Stimulated activated CD4-positive, alpha-beta T cell treated with anti-CD3 and anti-CD28 coated beads, Interleukin-1b, Interleukin-23, amount 100 ng/mL, for 48 hours (primary cell): Measurements from ENCODE around the gene GRIK1.

ENCODE experiments used
- DNase-seq: peaks from one replicate; pipeline ENCODE4 v3.0.0-alpha.2; 2020

Gene GRIK1

DNA sequence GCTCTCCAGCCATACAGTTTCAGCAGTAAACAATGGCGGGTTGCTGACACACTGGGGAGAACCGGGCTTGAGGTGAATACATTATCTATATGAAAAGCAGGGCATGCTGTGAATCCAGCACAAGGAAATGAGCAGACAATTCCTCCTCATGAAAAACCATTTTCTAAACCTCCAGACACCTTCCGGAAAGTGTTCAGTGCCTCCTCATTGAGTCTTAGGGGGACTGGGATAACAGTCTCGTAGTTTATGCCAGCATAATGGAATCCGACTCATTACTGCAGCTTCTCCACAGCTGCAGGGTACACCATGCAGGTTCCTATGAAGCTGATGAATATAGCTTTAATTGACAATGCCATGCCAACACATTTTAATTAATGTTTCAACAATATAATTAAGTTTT, 356.9 kb downstream of the GRIK1 start:
- no peak for DNase-seq

DNA sequence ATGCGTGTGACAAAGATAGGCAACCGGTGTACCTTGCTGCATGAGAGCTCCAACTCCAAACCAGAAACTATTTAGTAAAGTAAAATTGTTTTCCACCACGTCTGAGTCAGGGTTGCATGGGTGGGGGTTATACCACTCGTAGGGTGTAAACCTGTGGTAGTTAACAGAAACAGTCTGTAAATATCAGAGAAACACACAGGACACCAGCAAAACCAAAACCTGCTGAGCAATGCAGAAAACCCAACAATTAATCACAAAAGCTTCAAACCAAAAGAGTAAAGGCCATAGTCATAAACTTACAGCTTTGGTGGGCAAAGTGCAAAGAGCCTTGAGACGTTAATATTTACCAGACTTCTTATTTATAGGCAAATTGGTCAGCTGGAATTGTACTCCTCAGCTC, 358.4 kb downstream of the GRIK1 start:
- no peak for DNase-seq

DNA sequence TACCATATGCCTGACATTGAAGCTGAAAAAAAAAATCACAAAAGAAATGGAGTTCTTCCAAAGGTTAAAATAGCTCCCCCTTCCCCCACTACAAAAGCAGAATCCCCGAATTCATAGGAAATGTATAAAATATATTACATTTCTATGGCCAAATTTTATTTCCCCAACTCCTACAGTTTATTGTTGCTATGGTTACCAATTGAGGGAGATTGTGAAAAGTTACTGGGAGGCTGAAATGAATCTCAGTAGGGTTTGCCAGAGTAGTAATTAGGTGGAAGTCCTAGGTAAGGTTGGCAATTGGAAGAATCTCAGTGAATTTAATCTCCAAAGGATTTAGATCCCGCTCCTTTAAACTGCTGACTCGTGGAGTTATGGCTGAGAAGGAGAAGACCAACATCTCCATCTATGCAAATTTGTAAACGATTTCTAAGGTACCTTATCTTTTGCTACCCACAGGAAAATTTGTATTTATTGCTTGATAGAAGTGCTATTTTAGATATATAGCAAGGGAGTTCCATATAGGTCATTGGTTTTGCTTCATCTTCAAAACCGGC, 359.0 kb downstream of the GRIK1 start:
- DNase-seq = no peak

DNA sequence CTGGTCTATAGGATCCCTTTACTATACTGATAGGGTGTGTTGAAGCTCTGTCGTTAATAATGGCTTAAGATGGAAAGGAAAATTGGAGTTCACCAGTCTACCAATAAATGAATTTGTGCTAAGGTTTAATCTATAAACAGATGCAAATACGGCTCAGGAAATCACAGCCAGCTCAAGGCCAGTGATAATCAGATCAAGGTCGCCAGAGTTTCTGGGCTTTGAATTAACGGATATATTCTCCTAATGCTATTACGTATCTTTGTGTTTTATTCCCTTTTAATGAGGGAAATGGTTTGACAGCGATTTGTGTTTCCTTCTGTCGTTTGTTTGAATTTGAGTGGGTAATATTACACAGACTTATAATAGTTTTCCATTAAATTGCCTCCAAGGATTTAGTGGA, 361.5 kb downstream of the GRIK1 start:
- no peak for DNase-seq

DNA sequence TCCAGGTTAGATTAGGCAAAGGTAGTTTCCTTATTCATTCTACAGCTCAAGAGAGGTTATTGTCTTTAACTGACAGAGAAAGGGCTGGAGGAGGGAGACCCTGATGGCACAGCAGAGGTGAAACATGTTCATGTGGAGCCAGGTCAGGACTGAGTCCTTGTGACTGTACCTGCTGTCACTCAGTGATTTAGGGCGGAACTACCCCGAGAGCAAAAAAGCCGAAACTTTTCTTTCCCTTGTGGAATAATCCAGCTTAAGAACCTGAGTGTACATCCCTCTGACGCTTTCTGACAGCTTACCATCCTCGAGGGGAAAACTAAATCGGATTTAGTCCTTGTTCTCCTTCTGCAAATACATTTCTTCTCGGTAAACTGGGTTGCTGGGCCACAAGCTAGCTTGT, 367.8 kb downstream of the GRIK1 start:
- no peak for DNase-seq

GRCh38 chr21:29568020-29568697, 371.6 kb downstream of the GRIK1 start:
- no peak for DNase-seq

GRCh38 chr21:29557931-29558725, 381.7 kb downstream of the GRIK1 start:
- DNase-seq = no peak

DNA sequence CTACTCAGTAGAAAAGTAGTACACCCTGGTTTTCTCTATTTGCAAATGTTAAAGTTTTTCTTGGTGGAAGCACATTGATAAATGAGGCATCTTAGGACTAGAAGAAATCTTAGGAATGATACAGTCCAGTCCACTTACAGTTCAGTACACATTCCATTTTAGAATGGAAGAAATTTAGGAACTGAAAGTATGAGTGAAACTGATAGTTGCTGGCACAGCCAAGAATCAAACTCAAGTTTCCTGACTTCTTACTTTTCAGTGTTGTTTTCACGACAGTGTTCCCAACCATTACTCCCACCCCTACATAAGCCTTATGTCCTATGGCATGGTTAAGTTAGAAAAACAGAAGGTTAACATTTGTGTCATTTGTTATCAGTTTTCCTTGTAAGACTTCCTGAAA, 382.6 kb downstream of the GRIK1 start:
- DNase-seq = no peak

DNA sequence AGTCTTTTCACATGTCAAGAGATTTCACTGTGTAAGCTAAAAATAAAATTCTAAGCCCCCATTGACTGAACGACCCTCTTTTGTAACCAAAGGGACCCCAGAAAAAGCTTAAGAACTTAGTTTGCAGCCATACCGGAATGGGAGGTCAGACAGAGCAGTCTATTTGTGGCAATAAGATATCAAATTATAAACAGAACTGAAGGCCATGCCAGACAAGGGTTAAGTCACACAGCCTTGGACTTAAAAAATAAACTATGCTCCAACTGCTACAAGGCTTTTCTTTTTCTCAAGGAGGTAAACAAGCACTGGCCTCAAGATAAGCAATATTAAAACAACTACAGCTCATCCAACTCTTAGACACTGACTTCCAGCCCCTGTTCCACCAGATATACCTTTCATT, 384.2 kb downstream of the GRIK1 start:
- DNase-seq = no peak

DNA sequence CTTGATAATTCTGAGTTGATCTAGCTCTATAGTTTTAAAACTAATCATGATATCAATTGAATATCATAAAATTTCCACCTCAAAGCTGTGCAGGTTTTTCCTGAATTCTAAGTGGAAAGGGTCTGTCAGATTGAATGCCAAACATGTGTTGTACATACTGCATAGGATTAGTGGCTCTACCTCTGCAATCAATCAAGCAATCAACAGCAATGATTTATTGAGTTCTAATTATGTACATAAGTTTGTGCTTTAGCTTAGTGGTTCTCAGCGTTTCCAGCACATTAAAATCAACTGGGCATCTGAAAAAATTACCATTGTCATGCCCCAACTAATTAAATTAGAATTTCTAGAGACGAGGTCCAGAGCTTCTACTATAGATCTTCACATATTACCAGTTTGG, 389.6 kb downstream of the GRIK1 start:
- DNase-seq = no peak

GRCh38 chr21:29549614-29550013, 390.2 kb downstream of the GRIK1 start:
- no peak for DNase-seq

DNA sequence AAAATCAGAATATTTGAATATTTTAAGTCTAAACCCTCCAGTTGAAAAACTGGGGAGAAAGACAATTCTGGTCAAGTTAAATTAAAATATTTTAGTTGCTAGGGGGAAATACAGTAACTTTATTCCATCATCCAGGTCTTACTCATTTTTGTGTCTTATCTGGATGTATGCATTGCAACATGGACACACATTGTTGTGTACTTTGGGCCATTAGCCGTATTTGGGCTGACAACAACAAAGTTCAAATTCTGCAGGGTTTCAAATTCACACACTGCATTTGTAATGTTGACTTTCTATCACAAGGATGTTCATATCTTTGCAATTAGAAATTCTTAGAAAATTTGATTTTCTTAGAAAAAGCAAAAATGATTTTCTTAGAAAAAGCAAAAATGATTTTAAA, 391.8 kb downstream of the GRIK1 start:
- DNase-seq = no peak

DNA sequence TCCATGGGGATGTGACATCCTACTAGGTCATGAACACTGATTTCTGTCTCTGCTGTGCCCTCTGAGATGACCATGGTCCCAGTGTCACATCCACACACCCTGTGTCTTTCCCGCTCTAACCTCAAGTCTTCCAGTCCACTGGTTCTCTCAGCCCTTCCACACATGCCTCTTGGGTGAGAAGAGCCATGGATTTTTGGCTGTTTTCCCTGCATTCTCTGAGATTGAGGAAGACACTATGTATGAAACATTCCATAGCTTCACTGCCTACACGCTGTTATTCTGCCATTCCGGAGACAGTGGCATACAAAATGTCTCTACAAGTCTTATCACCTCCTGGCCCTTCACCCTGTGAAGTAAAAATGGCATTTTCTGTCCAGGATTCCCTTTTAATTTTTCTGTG, 393.7 kb downstream of the GRIK1 start:
- no peak for DNase-seq

GRCh38 chr21:29540289-29540688, 399.5 kb downstream of the GRIK1 start:
- no peak for DNase-seq

- DNase-seq = no peak
Observed at GRCh38 chr21:29538115-29538514, 401.7 kb downstream of the GRIK1 start.

DNA sequence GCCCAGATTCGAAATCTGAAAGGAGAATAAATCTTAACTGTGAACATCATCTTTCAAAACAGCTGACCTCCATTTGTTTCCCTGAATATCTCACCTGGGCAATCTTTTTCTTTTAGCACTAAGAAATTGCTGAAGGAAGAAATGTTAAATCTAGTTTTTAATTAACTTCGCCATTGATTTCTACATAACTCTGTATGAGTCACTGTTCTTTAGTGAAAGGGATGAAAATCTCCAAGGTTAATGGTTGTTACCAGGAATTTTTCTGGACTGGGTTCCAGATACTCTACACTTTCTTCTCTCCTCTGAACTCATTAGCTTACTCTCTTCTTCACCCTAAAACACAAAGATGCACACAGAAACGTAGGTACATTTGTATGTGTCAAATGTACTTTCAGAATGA, 405.3 kb downstream of the GRIK1 start:
- no peak for DNase-seq

DNA sequence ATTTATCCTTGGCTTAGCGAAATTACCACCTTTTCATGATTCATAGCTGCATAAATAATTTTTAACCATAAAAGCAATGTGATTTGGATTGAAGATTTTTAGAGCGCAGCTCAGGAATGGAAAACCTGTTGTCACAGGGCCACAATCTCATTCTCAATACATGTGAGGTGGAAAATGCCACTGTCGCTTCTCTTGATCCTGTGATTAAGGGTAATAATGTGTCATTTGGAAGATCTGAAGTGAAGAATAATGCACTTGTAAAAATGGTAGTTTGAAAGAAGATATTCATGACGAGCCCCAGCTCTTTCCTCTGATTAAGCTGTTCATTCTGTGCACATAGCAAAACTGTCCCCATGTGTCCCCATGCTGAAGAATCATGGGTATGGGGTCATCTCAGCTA, 410.7 kb downstream of the GRIK1 start:
- DNase-seq = no peak

DNA sequence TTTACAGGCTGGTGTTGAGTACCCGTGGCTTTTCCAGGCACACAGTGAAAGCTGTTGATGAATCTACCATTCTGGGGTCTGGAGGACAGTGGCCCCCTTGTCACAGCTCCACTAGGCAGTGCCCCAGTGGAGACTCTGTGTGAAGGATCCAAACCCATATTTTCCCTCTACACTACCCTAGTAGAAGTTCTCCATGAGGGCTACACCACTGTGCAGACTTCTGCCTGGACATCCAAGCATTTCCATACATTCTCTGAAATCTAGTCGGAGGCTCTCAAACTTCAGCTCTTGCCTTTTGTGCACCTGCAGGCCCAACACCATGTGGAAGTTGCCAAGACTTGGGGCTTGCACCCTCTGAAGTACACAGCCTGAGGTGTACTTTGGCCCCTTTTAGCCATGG, 413.3 kb downstream of the GRIK1 start:
- no peak for DNase-seq

- DNase-seq = no peak
Observed at GRCh38 chr21:29524055-29524454, 415.7 kb downstream of the GRIK1 start.

DNA sequence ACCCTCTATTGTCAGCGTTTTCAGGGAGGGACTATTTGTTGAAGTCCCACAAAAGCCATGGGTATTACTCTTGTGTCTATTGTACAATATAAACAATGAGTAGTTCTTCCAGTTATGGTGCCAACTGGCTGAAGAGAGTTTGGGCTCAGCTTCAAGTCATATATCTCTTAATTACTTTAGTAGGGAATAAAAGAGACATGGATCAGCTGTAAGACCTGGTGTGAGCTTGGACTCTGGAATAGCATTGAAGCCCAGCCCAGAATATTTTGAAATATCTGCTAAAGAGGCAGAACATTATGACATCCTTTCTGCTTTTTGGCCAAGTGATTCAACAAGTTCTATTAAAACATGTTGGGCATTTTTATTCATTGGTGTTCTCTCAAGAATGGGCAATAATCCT, 416.1 kb downstream of the GRIK1 start:
- DNase-seq = no peak

DNA sequence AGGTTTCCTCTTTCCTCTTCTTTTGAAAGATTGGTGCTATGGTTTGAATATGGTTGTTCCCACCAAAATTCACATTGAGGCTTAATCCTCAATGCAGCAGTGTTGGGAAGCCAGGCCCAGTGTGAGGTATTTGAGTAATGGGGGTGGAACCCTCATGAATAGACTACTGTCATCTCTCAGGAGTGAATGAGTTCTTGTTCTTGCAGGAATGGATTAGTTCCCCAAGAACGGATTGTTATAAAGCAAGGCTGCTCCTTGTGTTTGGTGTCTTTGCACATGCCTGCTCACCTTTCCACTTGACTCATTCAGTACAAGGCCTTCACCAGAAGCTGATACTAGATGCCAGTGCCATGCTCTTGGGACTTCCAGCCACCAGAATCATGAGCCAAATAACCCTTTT, 417.9 kb downstream of the GRIK1 start:
- DNase-seq = no peak

- DNase-seq = no peak
Observed at GRCh38 chr21:29520171-29520570, 419.6 kb downstream of the GRIK1 start.

- no peak for DNase-seq
Observed at GRCh38 chr21:29514652-29515247, 425.0 kb downstream of the GRIK1 start.

DNA sequence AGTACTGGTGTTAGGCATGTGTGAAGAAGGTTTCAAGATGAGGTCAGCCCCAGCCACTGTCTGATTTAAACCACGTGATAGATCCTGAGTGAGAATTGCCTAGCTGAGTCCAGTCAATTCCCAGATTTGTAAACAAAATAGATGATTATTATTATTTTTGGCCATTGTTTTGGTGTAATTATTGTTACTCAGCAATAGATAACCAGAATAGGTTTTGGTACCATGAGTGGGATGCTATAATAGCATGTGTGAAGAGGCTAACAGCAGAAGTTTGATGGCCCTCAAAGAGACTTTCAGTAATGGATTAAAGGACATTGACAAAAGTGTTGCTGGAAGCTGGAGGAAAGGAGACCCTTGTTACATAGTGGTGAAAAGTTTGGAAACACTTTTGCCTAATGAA, 426.3 kb downstream of the GRIK1 start:
- DNase-seq = no peak
